ENCODE data around the gene ZNF654. TPM values are rescaled to one million over a fixed set of nuclear protein-coding genes. Genes with fewer than 3 reads are reported as not detected.

ZNF654 gene
- total RNA-seq, 2 experiments from 2014 or later, result 5.6 to 18.5 TPM

GRCh38 chr3:88033808-88034207 lies 25.2 kb upstream of the ZNF654 start:
- POLR2A ChIA-PET, result interaction anchor here (0.9 kb wide), 1 partner anchor 31 kb away, joined by 3 read pairs; no protein-coding TSS in a partner anchor
- H3K4me1 ChIP-seq (ENCODE audit: insufficient read depth, low read length, poor library complexity, severe bottlenecking), result peaks cover 19% of the 10 kb centered on the region
- no peak overlapping the region for H3K27ac ChIP-seq (ENCODE audit: low read depth, low read length, poor library complexity, severe bottlenecking)
- DNase-seq (ENCODE audit: low spot score), result no peak
- H4K20me1 ChIP-seq (ENCODE audit: insufficient read depth, low read length), result no peaks in the 10 kb centered on the region
- H3K9me3 ChIP-seq (ENCODE audit: low read length), result no peaks in the 10 kb centered on the region
- H2AFZ ChIP-seq (ENCODE audit: low read length), result peak overlapping the region; percentile 59; the same call in 1 of the 2 replicates
- no TSS peak for BruUV-seq (replicated peaks)
- TF ChIP-seq EZH2phosphoT487 (IDR thresholded peaks at IDR 0.05; ENCODE audit: borderline replicate concordance, low read depth, low read length) (no peak), CTCF (conservative IDR thresholded peaks at IDR 0.05; ENCODE audit: low read length) (no peak)
- intact Hi-C loops (cut with micrococcal nuclease; ENCODE audit: unreplicated experiment), result loop anchor here (2.0 kb wide), 1 partner anchor 19 kb away; no protein-coding TSS in a partner anchor
- no peak overlapping the region for H3K4me3 ChIP-seq (ENCODE audit: low read depth, low read length, poor library complexity, severe bottlenecking)
- H3K36me3 ChIP-seq (ENCODE audit: insufficient read depth, low read length), result no peaks in the 10 kb centered on the region
- H3K79me2 ChIP-seq (ENCODE audit: insufficient read depth, low read depth, low read length), result no peaks in the 10 kb centered on the region
- CTCF ChIA-PET (ENCODE audit: unreplicated experiment), result no interaction called here
- no peak overlapping the region for H3K4me2 ChIP-seq (ENCODE audit: low read length)
- H3K9me2 ChIP-seq (ENCODE audit: insufficient read depth, low read length), result no peaks in the 10 kb centered on the region

- no peak for TF ChIP-seq EZH2phosphoT487 (IDR thresholded peaks at IDR 0.05; ENCODE audit: borderline replicate concordance, low read depth, low read length)
- no peak for TF ChIP-seq CTCF (conservative IDR thresholded peaks at IDR 0.05; ENCODE audit: low read length)
- H3K9me2 ChIP-seq (ENCODE audit: insufficient read depth, low read length), result no peaks in the 10 kb centered on the region
- intact Hi-C loops (cut with micrococcal nuclease; ENCODE audit: unreplicated experiment), result no loop called here
- no peaks in the 10 kb centered on the region for H4K20me1 ChIP-seq (ENCODE audit: insufficient read depth, low read length)
- no TSS peak for BruUV-seq (replicated peaks)
- no peak overlapping the region for H3K4me3 ChIP-seq (ENCODE audit: low read depth, low read length, poor library complexity, severe bottlenecking)
- CTCF ChIA-PET (ENCODE audit: unreplicated experiment), result no interaction called here
- H2AFZ ChIP-seq (ENCODE audit: low read length), result peak overlapping the region; percentile 59; the same call in 1 of the 2 replicates
- no peaks in the 10 kb centered on the region for H3K79me2 ChIP-seq (ENCODE audit: insufficient read depth, low read depth, low read length)
- H3K4me2 ChIP-seq (ENCODE audit: low read length), result no peak overlapping the region
- no peak for DNase-seq (ENCODE audit: low spot score)
- H3K4me1 ChIP-seq (ENCODE audit: insufficient read depth, low read length, poor library complexity, severe bottlenecking), result peaks cover 19% of the 10 kb centered on the region
- H3K9me3 ChIP-seq (ENCODE audit: low read length), result no peaks in the 10 kb centered on the region
- POLR2A ChIA-PET, result interaction anchor here (0.7 to 0.9 kb wide), 3 partner anchors 24 to 120 kb away, joined by 3 read pairs; partner anchors contain the start of gene CGGBP1
- no peaks in the 10 kb centered on the region for H3K36me3 ChIP-seq (ENCODE audit: insufficient read depth, low read length)
- H3K27ac ChIP-seq (ENCODE audit: low read depth, low read length, poor library complexity, severe bottlenecking), result no peak overlapping the region
Measured at GRCh38 chr3:88034491-88035275, 24.4 kb upstream of the ZNF654 start.

GRCh38 chr3:88036221-88036620 lies 22.8 kb upstream of the ZNF654 start:
- peaks cover 16% of the 10 kb centered on the region for H3K4me1 ChIP-seq (ENCODE audit: insufficient read depth, low read length, poor library complexity, severe bottlenecking)
- H3K4me3 ChIP-seq (ENCODE audit: low read depth, low read length, poor library complexity, severe bottlenecking), result no peak overlapping the region
- no peaks in the 10 kb centered on the region for H3K9me3 ChIP-seq (ENCODE audit: low read length)
- ChIA-PET POLR2A (interaction anchor here (0.6 to 0.7 kb wide), 2 partner anchors 94 to 1413 kb away, joined by 3 to 4 read pairs; no protein-coding TSS in a partner anchor), CTCF (ENCODE audit: unreplicated experiment) (no interaction called here)
- H3K27ac ChIP-seq (ENCODE audit: low read depth, low read length, poor library complexity, severe bottlenecking), result no peak overlapping the region
- H3K79me2 ChIP-seq (ENCODE audit: insufficient read depth, low read depth, low read length), result no peaks in the 10 kb centered on the region
- no peak for DNase-seq (ENCODE audit: low spot score)
- no peaks in the 10 kb centered on the region for H3K36me3 ChIP-seq (ENCODE audit: insufficient read depth, low read length)
- H3K4me2 ChIP-seq (ENCODE audit: low read length), result no peak overlapping the region
- no TSS peak for BruUV-seq (replicated peaks)
- no peaks in the 10 kb centered on the region for H4K20me1 ChIP-seq (ENCODE audit: insufficient read depth, low read length)
- H3K9me2 ChIP-seq (ENCODE audit: insufficient read depth, low read length), result no peaks in the 10 kb centered on the region
- no peak overlapping the region for H2AFZ ChIP-seq (ENCODE audit: low read length)
- TF ChIP-seq CTCF (conservative IDR thresholded peaks at IDR 0.05; ENCODE audit: low read length) (no peak), EZH2phosphoT487 (IDR thresholded peaks at IDR 0.05; ENCODE audit: borderline replicate concordance, low read depth, low read length) (no peak)
- intact Hi-C loops (cut with micrococcal nuclease; ENCODE audit: unreplicated experiment), result no loop called here

All from OCI-LY7 (cell line).